ENCODE results near the gene FRMPD1.
"Not testable (repeated sequence)": the region's sequence is repeated elsewhere in the genome, so short reads cannot be mapped to it uniquely, and the experiment has no call there.

DNA sequence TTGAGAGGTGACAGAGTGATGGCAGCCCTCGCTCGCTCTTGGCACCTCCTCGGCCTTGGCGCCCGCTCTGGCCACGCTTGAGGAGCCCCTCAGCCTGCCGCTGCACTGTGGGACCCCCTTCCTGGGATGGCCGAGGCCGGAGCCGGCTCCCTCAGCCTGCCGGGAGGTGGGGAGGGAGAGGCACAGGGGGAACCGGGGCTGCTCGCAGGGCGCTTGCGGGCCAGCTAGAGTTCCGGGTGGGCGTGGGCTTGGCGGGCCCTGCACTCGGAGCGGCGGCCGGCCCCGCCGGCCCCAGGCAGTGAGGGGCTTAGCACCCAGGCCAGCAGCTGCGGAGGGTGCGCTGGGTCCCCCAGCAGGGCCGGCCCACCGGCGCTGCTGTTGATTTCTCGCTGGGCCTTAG, 101.0 kb downstream of the FRMPD1 start:
- TF ChIP-seq HNRNPH1 (optimal IDR thresholded peaks at IDR 0.05; ENCODE audit: low read depth, low read length); CBX5 (CRISPR knock-in tag; IDR thresholded peaks at IDR 0.05; ENCODE audit: borderline replicate concordance); TAF1 (CRISPR knock-in tag; IDR thresholded peaks at IDR 0.05): not testable (repeated sequence)
- TF ChIP-seq, protein P1, sequence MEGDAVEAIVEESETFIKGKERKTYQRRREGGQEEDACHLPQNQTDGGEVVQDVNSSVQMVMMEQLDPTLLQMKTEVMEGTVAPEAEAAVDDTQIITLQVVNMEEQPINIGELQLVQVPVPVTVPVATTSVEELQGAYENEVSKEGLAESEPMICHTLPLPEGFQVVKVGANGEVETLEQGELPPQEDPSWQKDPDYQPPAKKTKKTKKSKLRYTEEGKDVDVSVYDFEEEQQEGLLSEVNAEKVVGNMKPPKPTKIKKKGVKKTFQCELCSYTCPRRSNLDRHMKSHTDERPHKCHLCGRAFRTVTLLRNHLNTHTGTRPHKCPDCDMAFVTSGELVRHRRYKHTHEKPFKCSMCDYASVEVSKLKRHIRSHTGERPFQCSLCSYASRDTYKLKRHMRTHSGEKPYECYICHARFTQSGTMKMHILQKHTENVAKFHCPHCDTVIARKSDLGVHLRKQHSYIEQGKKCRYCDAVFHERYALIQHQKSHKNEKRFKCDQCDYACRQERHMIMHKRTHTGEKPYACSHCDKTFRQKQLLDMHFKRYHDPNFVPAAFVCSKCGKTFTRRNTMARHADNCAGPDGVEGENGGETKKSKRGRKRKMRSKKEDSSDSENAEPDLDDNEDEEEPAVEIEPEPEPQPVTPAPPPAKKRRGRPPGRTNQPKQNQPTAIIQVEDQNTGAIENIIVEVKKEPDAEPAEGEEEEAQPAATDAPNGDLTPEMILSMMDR (CRISPR knock-in tag; IDR thresholded peaks at IDR 0.05): not testable (repeated sequence)

Measured in HepG2 (cell line).